ENCODE results near the gene GTF3A.
"Not testable (repeated sequence)": the region's sequence is repeated elsewhere in the genome, so short reads cannot be mapped to it uniquely, and the experiment has no call there.

The GTF3A gene

GRCh38 chr13:27424246-27425157, at the start of gene GTF3A:
GTF3A (plus strand) TSS chr13:27424619.
- peak; percentile 63 to 82 for DNase-seq (ENCODE audit: low read depth in 2 of 2)

GRCh38 chr13:27374650-27375049, 49.8 kb upstream of the GTF3A start:
- DNase-seq (ENCODE audit: low read depth in 2 of 2): peak; percentile 16 to 29

- peak in 1 of 2 donors; percentile 24 for DNase-seq (ENCODE audit: low read depth in 2 of 2)
Measured at GRCh38 chr13:27375686-27376326, 48.6 kb upstream of the GTF3A start.

- DNase-seq (ENCODE audit: low read depth in 2 of 2): no peak
Measured at GRCh38 chr13:27379126-27379525, 45.3 kb upstream of the GTF3A start.

- DNase-seq (ENCODE audit: low read depth in 2 of 2): peak; percentile 6 to 17
Measured at GRCh38 chr13:27379694-27380641, 44.5 kb upstream of the GTF3A start.

- DNase-seq (ENCODE audit: low read depth in 2 of 2): no peak
Measured at GRCh38 chr13:27381601-27382000, 42.8 kb upstream of the GTF3A start.

- DNase-seq (ENCODE audit: low read depth in 2 of 2): no peak
Measured at GRCh38 chr13:27383104-27383921, 41.1 kb upstream of the GTF3A start.

- no peak for DNase-seq (ENCODE audit: low read depth in 2 of 2)
Measured at GRCh38 chr13:27384285-27384684, 40.1 kb upstream of the GTF3A start.

- DNase-seq (ENCODE audit: low read depth in 2 of 2): no peak
Measured at GRCh38 chr13:27388241-27388640, 36.2 kb upstream of the GTF3A start.

- DNase-seq (ENCODE audit: low read depth in 2 of 2): no peak
Measured at GRCh38 chr13:27389891-27390290, 34.5 kb upstream of the GTF3A start.

- no peak for DNase-seq (ENCODE audit: low read depth in 2 of 2)
Measured at GRCh38 chr13:27391471-27391870, 32.9 kb upstream of the GTF3A start.

- no peak for DNase-seq (ENCODE audit: low read depth in 2 of 2)
Measured at GRCh38 chr13:27393101-27393500, 31.3 kb upstream of the GTF3A start.

- DNase-seq (ENCODE audit: low read depth in 2 of 2): no peak
Measured at GRCh38 chr13:27395007-27395510, 29.4 kb upstream of the GTF3A start.

GRCh38 chr13:27396252-27396846, 28.1 kb upstream of the GTF3A start:
- no peak for DNase-seq (ENCODE audit: low read depth in 2 of 2)

- no peak for DNase-seq (ENCODE audit: low read depth in 2 of 2)
Measured at GRCh38 chr13:27398360-27398759, 26.1 kb upstream of the GTF3A start.

GRCh38 chr13:27400405-27400804, 24.0 kb upstream of the GTF3A start:
- DNase-seq (ENCODE audit: low read depth in 2 of 2): not testable (repeated sequence)

GRCh38 chr13:27401210-27401609, 23.2 kb upstream of the GTF3A start:
- DNase-seq (ENCODE audit: low read depth in 2 of 2): no peak

GRCh38 chr13:27403203-27403678, 21.2 kb upstream of the GTF3A start:
- DNase-seq (ENCODE audit: low read depth in 2 of 2): no peak

- no peak for DNase-seq (ENCODE audit: low read depth in 2 of 2)
Measured at GRCh38 chr13:27403727-27404385, 20.6 kb upstream of the GTF3A start.

- no peak for DNase-seq (ENCODE audit: low read depth in 2 of 2)
Measured at GRCh38 chr13:27404680-27405079, 19.7 kb upstream of the GTF3A start.

Data from stimulated activated CD8-positive, alpha-beta memory T cell treated with anti-CD3 and anti-CD28 coated beads, Interleukin-7, amount 100 ng/mL, for 4 hours (primary cell).